Muscle layer of colon (tissue), 2 donors: Measurements from ENCODE around the gene ALDH6A1.

Source experiments
- H3K27ac ChIP-seq: one replicate; pipeline ENCODE4 v1.7.0; 2013; ENCODE audit warnings: low read depth, mild to moderate bottlenecking, low read length, moderate library complexity
- H3K27me3 ChIP-seq, 2 donors: one replicate each; pipeline ENCODE4 v1.7.0; 2013; ENCODE audit warnings: low read length in 2 of 2, mild to moderate bottlenecking in 2 of 2; ENCODE audit not compliant: insufficient read depth in 2 of 2, control insufficient read depth in 1 of 2
- H3K36me3 ChIP-seq: one replicate; pipeline ENCODE4 v1.7.0; 2013; ENCODE audit warnings: mild to moderate bottlenecking, low read length; ENCODE audit not compliant: insufficient read depth
- H3K4me1 ChIP-seq: one replicate; pipeline ENCODE4 v1.7.0; 2013; ENCODE audit warnings: mild to moderate bottlenecking, low read length; ENCODE audit not compliant: insufficient read depth
- H3K4me3 ChIP-seq, 2 donors: one replicate each; pipeline ENCODE4 v1.7.0; 2013; ENCODE audit warnings: low read length in 2 of 2, low read depth in 1 of 2, mild to moderate bottlenecking in 1 of 2, moderate library complexity in 1 of 2
- H3K9ac ChIP-seq: one replicate; pipeline ENCODE4 v1.7.0; 2013; ENCODE audit warnings: low read length
- H3K9me3 ChIP-seq: one replicate; pipeline ENCODE4 v1.7.0; 2013; ENCODE audit warnings: mild to moderate bottlenecking, low read length
- donor health status: abdominal sarcoma.
- donor health status: Adenocarcinoma of cecum.

ALDH6A1 gene

DNA sequence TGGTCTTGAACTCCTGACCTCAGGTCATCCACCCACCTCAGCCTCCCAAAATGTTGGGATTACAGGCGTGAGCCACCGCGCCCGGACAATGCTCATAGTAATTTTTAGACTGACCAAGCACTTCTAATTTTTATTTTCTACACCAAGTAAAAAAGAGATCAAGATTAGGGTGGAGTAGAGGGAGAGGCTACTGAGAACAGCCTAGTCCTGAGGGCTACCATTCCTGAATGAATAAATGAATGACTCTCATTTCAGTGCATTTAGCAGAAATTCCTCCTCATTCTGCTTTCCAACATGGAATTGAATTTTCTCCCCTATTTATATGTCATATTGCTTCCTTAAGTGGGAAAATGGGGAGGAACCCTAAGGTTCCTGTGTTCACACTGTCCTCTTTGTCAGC lies 38.7 kb downstream of the ALDH6A1 start:
- no peaks in the 10 kb centered on the region for H3K9me3 ChIP-seq
- H3K27ac ChIP-seq, result no peak overlapping the region
- H3K27me3 ChIP-seq, result no peaks in the 10 kb centered on the region
- H3K4me3 ChIP-seq, result no peak overlapping the region
- H3K4me1 ChIP-seq, result no peaks in the 10 kb centered on the region
- no peak overlapping the region for H3K9ac ChIP-seq
- H3K36me3 ChIP-seq, result no peaks in the 10 kb centered on the region

DNA sequence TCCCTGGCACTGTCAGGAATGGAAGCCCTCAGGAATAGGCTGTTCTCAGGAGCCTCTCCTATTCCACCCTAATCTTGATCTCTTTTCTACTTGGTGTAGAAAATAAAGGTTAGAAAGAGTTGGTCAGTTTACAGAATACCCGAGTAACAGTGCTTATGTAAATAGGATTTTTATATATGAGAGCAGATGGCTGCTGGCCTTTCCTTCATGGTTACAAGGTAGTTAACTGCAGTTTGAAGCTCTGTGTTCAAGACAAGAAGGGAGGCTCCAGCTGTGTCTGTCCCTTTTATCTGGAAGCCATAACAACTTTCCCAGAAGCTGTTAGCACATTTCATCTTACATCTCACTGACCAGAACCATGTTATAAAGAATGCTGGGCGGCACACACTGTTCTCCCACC lies 42.0 kb downstream of the ALDH6A1 start:
- Histone ChIP-seq H3K4me3 (no peak overlapping the region), H3K36me3 (no peaks in the 10 kb centered on the region), H3K27ac (no peak overlapping the region), H3K4me1 (no peaks in the 10 kb centered on the region), H3K9me3 (no peaks in the 10 kb centered on the region), H3K9ac (no peak overlapping the region), H3K27me3 (no peaks in the 10 kb centered on the region)

DNA sequence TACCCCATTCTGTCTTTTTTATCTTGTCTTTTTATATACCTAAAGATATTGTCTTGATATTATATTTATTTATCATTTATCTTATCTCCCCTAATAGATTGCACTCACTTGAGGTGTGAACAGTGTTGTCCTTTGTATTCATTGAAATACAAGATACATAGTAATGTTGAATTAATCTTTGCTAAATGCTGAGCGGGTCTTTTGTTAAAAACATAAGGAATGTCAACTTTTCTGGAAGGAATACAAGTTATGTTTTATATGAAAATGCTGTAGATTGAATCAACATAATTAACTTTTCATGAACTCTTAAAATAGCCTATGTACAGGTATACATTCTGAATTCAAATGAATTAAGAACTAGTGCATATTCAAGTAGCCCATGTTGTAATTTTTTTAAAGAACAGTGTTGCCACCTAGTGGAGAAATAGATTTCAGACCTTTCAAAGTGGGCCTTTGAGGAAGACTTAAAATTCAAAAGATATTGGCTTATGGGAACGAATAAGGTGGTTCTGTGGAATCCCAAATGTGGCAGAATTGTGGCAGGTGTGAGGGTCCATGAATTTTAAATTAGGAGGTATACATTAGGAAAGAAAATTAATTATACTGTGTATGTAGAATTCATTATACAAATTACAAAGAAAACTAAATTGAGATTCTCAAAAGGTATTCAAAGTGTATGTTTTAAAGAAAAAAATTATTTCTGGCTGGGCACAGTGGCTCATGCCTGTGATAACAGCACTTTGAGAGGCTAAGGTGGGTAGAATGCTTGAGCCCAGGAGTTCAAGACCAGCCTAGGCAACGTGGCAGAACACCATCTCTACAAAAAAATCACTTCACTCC lies 46.0 kb downstream of the ALDH6A1 start:
- Histone ChIP-seq H3K4me1 (no peaks in the 10 kb centered on the region), H3K9me3 (no peaks in the 10 kb centered on the region), H3K4me3 (no peak overlapping the region), H3K27ac (no peak overlapping the region), H3K36me3 (peaks cover 4% of the 10 kb centered on the region), H3K9ac (no peak overlapping the region), H3K27me3 (no peaks in the 10 kb centered on the region)

DNA sequence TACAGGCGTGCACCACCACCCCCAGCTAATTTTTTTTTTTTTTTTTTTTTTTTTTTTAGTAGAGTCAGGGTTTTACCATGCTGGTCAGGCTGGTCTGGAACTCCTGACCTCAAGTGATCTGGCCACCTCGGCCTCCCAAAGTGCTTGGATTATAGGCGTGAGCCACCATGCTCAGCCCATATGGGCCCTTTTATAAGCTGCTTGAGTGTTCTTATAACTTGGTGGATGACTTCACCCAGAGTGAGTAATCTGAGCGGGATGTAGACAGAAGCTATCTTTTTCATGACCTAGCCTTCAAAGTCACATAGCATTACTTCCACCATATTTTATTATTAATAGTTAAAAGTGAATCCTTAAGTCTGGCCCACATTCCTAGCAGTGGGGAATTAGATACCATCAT lies 48.7 kb downstream of the ALDH6A1 start:
- Histone ChIP-seq H3K4me3 (no peak overlapping the region), H3K4me1 (no peaks in the 10 kb centered on the region), H3K9ac (no peak overlapping the region), H3K27me3 (no peaks in the 10 kb centered on the region), H3K27ac (no peak overlapping the region), H3K36me3 (peaks cover 4% of the 10 kb centered on the region), H3K9me3 (no peaks in the 10 kb centered on the region)

DNA sequence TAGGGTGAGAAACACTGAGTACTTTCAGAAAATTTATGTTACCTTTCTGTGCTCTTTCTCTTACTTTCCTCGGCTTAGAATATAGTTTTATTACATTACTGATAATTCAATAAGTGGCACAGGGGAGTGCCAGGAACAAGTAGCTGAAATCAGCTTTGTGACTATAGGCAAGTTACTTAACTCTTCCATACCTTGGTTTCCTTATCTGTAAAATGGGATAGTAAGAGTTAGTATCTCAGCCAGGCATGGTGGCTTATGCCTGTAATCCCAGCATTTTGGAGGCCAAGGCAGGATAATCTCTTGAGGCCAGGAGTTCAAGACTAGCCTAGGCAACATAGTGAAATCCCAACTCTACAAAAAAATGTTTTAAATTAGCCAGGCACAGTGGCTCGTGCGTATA lies 49.7 kb downstream of the ALDH6A1 start:
- Histone ChIP-seq H3K9ac (no peak overlapping the region), H3K27ac (no peak overlapping the region), H3K27me3 (no peaks in the 10 kb centered on the region)

DNA sequence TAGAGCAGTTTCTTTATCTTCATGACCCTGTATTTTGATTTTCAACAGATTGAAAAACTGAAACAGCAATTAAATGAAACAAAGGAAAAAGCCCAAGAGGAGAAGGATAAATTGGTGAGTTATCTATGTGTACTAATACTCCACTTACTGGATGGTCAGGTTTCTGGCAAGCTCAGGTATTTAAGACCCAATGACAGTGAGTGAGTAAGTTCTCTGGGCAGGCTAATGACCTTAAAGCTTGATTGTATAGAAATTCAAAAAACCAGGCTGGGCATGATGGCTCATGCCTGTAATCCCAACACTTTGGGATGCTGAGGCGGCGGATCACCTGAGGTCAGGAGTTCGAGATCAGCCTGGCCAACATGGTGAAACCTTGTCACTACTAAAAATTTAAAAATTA lies 55.1 kb downstream of the ALDH6A1 start:
- Histone ChIP-seq H3K4me1 (no peaks in the 10 kb centered on the region), H3K9me3 (no peaks in the 10 kb centered on the region), H3K36me3 (peaks cover under 1% of the 10 kb centered on the region), H3K27me3 (no peaks in the 10 kb centered on the region), H3K9ac (no peak overlapping the region), H3K4me3 (no peak overlapping the region), H3K27ac (no peak overlapping the region)

More for the DNA sequence above, 49.7 kb downstream of the ALDH6A1 start:
- Histone ChIP-seq H3K9me3 (no peaks in the 10 kb centered on the region), H3K36me3 (peaks cover 4% of the 10 kb centered on the region), H3K4me3 (no peak overlapping the region), H3K4me1 (no peaks in the 10 kb centered on the region)

DNA sequence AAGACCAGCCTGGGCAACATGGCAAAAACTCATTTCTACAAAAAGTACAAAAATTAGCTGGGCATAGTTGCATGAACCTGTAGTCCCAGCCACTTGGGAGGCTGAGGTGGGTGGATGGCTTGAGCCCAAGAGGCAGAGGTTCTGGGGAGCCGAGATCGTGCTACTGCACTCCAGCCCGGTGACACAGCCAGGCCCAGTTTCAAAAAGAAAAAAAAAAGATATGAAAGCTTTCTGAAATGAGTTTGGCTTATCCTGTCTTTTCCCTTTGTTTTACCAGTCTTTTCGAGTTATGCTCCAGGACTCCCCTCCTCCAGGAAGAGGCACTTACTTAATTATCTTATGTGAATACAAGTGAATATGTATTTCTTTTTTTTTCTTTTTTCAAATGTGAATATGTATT lies 61.9 kb downstream of the ALDH6A1 start:
- Histone ChIP-seq H3K4me1 (peaks cover 6% of the 10 kb centered on the region), H3K36me3 (no peaks in the 10 kb centered on the region), H3K9me3 (no peaks in the 10 kb centered on the region), H3K9ac (no peak overlapping the region), H3K4me3 (no peak overlapping the region), H3K27ac (no peak overlapping the region), H3K27me3 (no peaks in the 10 kb centered on the region)

DNA sequence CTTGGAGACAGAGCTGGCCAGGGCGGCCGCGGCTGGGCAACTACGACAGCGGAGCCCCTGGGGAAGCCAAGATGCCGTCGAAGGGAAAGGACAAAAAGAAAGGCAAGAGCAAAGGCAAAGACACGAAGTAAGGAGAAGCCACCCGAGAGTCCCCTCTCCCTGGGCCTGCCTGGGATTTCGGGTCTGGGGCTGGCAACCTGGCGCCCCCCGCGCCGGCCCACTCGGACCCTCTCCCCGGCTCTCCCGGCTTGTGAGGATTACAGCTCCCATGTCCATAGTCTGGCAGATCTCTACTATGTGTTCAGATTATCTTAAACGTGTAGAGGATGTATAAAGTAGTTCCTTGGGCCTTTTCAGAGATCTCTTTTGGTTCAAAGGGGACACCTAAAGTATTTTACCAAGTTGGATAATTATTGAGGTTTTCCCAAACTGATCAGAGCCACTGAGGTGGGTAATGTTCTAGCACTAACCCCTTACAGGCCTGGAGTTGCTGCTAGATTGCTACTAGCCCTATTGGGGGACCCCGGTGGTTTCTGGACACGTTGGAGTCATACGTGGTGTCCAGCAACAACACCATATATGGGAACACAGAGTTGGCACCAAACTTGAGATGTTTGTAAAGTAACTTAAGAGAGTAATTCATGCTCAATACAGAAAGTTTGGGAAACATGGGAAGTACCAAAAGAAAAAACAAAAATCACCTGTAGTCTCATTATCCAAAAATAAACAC lies 64.7 kb downstream of the ALDH6A1 start:
- H3K36me3 ChIP-seq, result no peaks in the 10 kb centered on the region

DNA sequence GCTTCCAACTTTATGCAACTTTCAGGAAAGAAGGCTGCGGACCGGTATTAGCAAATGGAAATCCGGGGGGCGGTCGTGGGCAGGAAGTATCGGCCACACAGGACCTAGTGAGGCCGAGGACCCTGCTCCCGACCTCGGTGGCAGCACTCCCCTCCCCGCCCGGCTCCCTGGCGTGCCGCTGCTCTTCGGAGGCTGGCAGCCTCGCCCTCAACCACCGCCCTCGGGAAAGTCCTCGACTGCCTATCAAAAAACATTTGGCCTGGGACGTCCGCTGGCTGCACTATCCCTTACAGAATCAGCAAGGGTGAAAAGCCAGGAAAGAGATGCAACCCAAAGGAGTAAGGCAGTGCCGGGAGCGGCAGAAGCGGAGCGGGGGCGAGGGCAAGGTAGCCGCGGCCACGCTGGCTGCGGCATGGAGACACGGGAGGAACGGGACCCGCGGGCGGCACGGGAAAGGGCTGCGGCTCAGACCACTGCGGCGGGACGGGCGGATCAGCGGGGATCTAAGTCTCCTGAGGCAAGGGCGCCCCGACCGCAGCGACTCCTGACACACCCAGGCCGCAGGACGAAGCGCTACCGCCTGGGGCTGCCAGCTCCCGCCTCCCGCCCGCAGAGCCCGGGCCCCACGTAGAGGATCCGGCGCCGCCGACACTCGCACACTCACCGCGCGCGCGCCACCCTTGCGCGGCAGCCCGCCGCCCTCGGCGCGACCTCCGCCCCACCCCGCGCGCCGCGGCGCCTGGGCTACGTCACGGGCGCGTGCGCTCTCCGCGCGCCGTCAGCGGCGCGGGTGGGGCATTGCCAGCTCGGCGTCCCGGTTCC lies 65.5 kb downstream of the ALDH6A1 start, which contains the start of the genes BBOF1 and ENTPD5:
Gene BBOF1 (plus strand): TSS at position 764 of the 822 bp plus-strand sequence. CDS start 130 bp downstream, outside the sequence.
Gene ENTPD5 (minus strand): TSS at position 703 of the 822 bp plus-strand sequence. CDS start 31,186 bp downstream, outside the sequence.
- Histone ChIP-seq H3K9ac (peak within 1 kb of the TSS; percentile 89), H3K4me1 (peaks cover 6% of the 10 kb centered on the region)

More for the DNA sequence above, 64.7 kb downstream of the ALDH6A1 start:
- no peaks in the 10 kb centered on the region for H3K27me3 ChIP-seq
- H3K4me1 ChIP-seq, result peaks cover 6% of the 10 kb centered on the region
- no peaks in the 10 kb centered on the region for H3K9me3 ChIP-seq
- H3K4me3 ChIP-seq, result peak overlapping the region; percentile 52 to 88
- peak overlapping the region; percentile 89 for H3K9ac ChIP-seq
- H3K27ac ChIP-seq, result peak overlapping the region; percentile 81

DNA sequence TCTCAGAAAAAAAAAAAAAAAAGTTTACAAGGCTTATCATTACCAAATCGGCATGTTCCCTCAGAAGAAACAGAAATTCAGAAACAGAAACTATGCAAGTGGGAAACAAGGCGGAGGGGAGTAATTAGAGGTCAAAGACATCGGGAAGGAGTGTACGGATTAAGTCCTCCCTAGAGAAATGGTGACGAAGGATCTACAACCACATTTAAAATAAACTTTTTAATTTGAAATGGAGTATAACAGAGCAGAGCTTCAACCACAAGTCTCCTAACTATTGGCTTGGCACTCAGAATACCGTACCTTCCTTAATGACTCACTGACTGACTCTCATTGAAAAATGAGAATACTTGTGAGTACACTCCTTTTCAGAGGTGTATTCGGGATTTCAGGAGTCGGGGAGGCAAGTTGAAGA lies 66.1 kb downstream of the ALDH6A1 start:
- H3K4me3 ChIP-seq, result peak overlapping the region; percentile 71 to 88
- peaks cover 6% of the 10 kb centered on the region for H3K4me1 ChIP-seq
- no peaks in the 10 kb centered on the region for H3K27me3 ChIP-seq
- H3K27ac ChIP-seq, result peak overlapping the region; percentile 94
- no peaks in the 10 kb centered on the region for H3K36me3 ChIP-seq
- H3K9ac ChIP-seq, result peak overlapping the region; percentile 62
- H3K9me3 ChIP-seq, result no peaks in the 10 kb centered on the region

More for the DNA sequence above, 65.5 kb downstream of the ALDH6A1 start, which contains the start of the genes BBOF1 and ENTPD5:
- Histone ChIP-seq H3K4me3 (peak within 1 kb of the TSS; percentile 71 to 88), H3K27me3 (no peaks in the 10 kb centered on the region), H3K9me3 (no peaks in the 10 kb centered on the region), H3K27ac (peak within 1 kb of the TSS; percentile 94), H3K36me3 (no peaks in the 10 kb centered on the region)

DNA sequence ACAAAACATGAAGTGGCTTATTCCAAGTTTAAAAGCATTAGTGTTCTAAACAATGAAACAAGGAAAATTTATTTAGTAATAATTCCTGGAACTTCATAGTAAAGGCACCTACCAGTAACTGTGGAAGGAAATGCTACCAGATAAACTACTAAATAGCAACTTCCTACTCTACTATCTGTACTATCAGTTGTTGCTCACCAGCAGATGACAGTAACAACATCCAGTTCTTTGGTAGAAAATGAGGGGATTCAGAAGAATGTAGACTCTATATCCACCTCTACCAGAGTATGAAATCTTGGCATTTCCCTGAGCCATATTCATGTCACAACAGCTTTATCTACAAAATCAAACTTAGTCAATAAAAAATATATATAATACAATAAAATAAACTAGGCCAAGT lies 68.3 kb downstream of the ALDH6A1 start:
- Histone ChIP-seq H3K36me3 (peaks cover 6% of the 10 kb centered on the region), H3K9ac (no peak overlapping the region), H3K27me3 (no peaks in the 10 kb centered on the region), H3K9me3 (no peaks in the 10 kb centered on the region), H3K4me1 (peaks cover 6% of the 10 kb centered on the region), H3K4me3 (no peak overlapping the region), H3K27ac (no peak overlapping the region)
